ENCODE data around the gene DHRS3. TPM values are rescaled to one million over a fixed set of nuclear protein-coding genes. Genes with fewer than 3 reads are reported as not detected.

The DHRS3 gene
- total and polyA plus RNA-seq, 2 of the 13 experiments (the other 11 are each of a cell fraction or from before 2014, with no cell fraction given) = 48.5 to 90.5 TPM

GRCh38 chr1:12548973-12549459 lies 69.0 kb downstream of the DHRS3 start (continued):
- TF ChIP-seq ZNF230 (CRISPR knock-in tag; IDR thresholded peaks at IDR 0.05) = no peak
- no peak for TF ChIP-seq SMAD3 (CRISPR knock-in tag; IDR thresholded peaks at IDR 0.05)
- TF ChIP-seq NFKBIZ (CRISPR knock-in tag; IDR thresholded peaks at IDR 0.05) = no peak
- no peak for TF ChIP-seq REST (IDR thresholded peaks at IDR 0.05; ENCODE audit: borderline replicate concordance in 1 of 2, low read depth in 1 of 2, low read length in 2 of 2)
- no peak for TF ChIP-seq ZIK1 (CRISPR knock-in tag; IDR thresholded peaks at IDR 0.05; ENCODE audit: borderline replicate concordance, low read depth)
- no peak for TF ChIP-seq POLR2AphosphoS5 (IDR thresholded peaks at IDR 0.05; ENCODE audit: low read depth, low read length)
- TF ChIP-seq MYNN (CRISPR knock-in tag; IDR thresholded peaks at IDR 0.05; ENCODE audit: low read depth) = no peak
- no peak for TF ChIP-seq SRSF1 (optimal IDR thresholded peaks at IDR 0.05; ENCODE audit: low read depth, low read length)
- TF ChIP-seq FOXO4 (CRISPR knock-in tag; conservative IDR thresholded peaks at IDR 0.05) = no peak
- TF ChIP-seq FOXC1 (CRISPR knock-in tag; IDR thresholded peaks at IDR 0.05; ENCODE audit: borderline replicate concordance) = no peak
- TF ChIP-seq ZNF597 (CRISPR knock-in tag; IDR thresholded peaks at IDR 0.05) = no peak
- no peak for TF ChIP-seq ZNF207 (IDR thresholded peaks at IDR 0.05; ENCODE audit: borderline replicate concordance)
- 0 out of 2 replicates have a peak, but pooled peaks have one; percentile 10 for TF ChIP-seq ETV5 (CRISPR knock-in tag; IDR thresholded peaks at IDR 0.05; ENCODE audit: borderline replicate concordance)
- no peak for TF ChIP-seq TIGD3 (CRISPR knock-in tag; IDR thresholded peaks at IDR 0.05; ENCODE audit: borderline replicate concordance)
- TF ChIP-seq CAMTA2 (CRISPR knock-in tag; IDR thresholded peaks at IDR 0.05; ENCODE audit: borderline replicate concordance) = no peak
- no peak for TF ChIP-seq ZNF256 (CRISPR knock-in tag; conservative IDR thresholded peaks at IDR 0.05)
- no peak for TF ChIP-seq CBX1 (IDR thresholded peaks at IDR 0.05; ENCODE audit: low read depth)
- no peak for TF ChIP-seq ZGPAT (CRISPR knock-in tag; IDR thresholded peaks at IDR 0.05)
